GM19043 (cell line): ENCODE measurements around the gene PRDM15.

Source experiments
- ATAC-seq: cut with Tn5 transposase; IDR thresholded peaks from one replicate; pipeline ENCODE4 v1.9.1; 2021; ENCODE audit warnings: low read depth; ENCODE audit not compliant: unreplicated experiment

The PRDM15 gene

GRCh38 chr21:41879190-41879998, at the start of gene PRDM15:
Gene PRDM15, minus strand, starts transcription at chr21:41879344. Its CDS starts 18,981 bp downstream, at chr21:41860363.
- ATAC-seq = peak; percentile 56

- no peak for ATAC-seq
Observed at GRCh38 chr21:41928621-41929220, 49.6 kb upstream of the PRDM15 start.

- ATAC-seq = no peak
Observed at GRCh38 chr21:41927727-41928409, 48.7 kb upstream of the PRDM15 start.

GRCh38 chr21:41926807-41927171, 47.6 kb upstream of the PRDM15 start:
- ATAC-seq = no peak

- ATAC-seq = no peak
Observed at GRCh38 chr21:41926117-41926806, 47.1 kb upstream of the PRDM15 start.

GRCh38 chr21:41925767-41926116, 46.6 kb upstream of the PRDM15 start:
- no peak for ATAC-seq

- no peak for ATAC-seq
Observed at GRCh38 chr21:41924368-41924754, 45.2 kb upstream of the PRDM15 start.

GRCh38 chr21:41923631-41924367, 44.7 kb upstream of the PRDM15 start:
- ATAC-seq = no peak

GRCh38 chr21:41923186-41923585, 44.0 kb upstream of the PRDM15 start:
- no peak for ATAC-seq

- no peak for ATAC-seq
Observed at GRCh38 chr21:41921021-41921420, 41.9 kb upstream of the PRDM15 start.

- no peak for ATAC-seq
Observed at GRCh38 chr21:41920476-41920875, 41.3 kb upstream of the PRDM15 start.

GRCh38 chr21:41919666-41920398, 40.7 kb upstream of the PRDM15 start:
- no peak for ATAC-seq

GRCh38 chr21:41918561-41919358, 39.6 kb upstream of the PRDM15 start:
- no peak for ATAC-seq

- ATAC-seq = no peak
Observed at GRCh38 chr21:41917531-41917930, 38.4 kb upstream of the PRDM15 start.

GRCh38 chr21:41916888-41917433, 37.8 kb upstream of the PRDM15 start:
- ATAC-seq = no peak

- no peak for ATAC-seq
Observed at GRCh38 chr21:41914965-41915364, 35.8 kb upstream of the PRDM15 start.

GRCh38 chr21:41914358-41914757, 35.2 kb upstream of the PRDM15 start:
- no peak for ATAC-seq

- ATAC-seq = no peak
Observed at GRCh38 chr21:41913230-41913629, 34.1 kb upstream of the PRDM15 start.

GRCh38 chr21:41908829-41909228, 29.7 kb upstream of the PRDM15 start:
- ATAC-seq = no peak
